ENCODE measurements around the gene ERN1.

DNA sequence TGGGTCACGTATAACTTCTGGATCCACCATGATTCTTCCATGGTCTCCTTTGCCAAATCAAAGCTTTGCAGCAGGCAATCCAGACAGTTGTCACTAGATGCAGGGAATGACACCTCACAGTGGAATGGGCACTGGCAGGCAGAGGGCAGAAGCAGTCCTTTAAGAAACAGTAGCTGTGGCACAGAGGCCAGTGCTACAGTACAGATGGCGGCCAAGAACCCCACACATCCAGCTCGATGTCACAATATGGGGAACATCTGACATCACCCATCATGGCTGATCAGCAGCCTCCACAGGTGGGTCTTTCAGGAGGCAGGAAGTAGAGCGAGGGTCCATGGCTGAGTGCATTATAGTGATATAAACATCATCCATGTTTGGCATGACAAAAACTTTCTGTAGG lies 18.8 kb upstream of the ERN1 start:
- no peak for TF ChIP-seq POLR2AphosphoS5 (IDR thresholded peaks at IDR 0.05)
- no peak for TF ChIP-seq POLR2A (IDR thresholded peaks at IDR 0.05)
- TF ChIP-seq, protein P1, sequence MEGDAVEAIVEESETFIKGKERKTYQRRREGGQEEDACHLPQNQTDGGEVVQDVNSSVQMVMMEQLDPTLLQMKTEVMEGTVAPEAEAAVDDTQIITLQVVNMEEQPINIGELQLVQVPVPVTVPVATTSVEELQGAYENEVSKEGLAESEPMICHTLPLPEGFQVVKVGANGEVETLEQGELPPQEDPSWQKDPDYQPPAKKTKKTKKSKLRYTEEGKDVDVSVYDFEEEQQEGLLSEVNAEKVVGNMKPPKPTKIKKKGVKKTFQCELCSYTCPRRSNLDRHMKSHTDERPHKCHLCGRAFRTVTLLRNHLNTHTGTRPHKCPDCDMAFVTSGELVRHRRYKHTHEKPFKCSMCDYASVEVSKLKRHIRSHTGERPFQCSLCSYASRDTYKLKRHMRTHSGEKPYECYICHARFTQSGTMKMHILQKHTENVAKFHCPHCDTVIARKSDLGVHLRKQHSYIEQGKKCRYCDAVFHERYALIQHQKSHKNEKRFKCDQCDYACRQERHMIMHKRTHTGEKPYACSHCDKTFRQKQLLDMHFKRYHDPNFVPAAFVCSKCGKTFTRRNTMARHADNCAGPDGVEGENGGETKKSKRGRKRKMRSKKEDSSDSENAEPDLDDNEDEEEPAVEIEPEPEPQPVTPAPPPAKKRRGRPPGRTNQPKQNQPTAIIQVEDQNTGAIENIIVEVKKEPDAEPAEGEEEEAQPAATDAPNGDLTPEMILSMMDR (IDR thresholded peaks at IDR 0.05 in 8 of 11, conservative IDR thresholded peaks at IDR 0.05 in 3 of 11): no peak
